Muscle of arm (tissue), 12 donors: ENCODE measurements around the gene TMEM229B. TPM values are rescaled to one million over a fixed set of nuclear protein-coding genes. Genes with fewer than 3 reads are reported as not detected.

ENCODE experiments used
- DNase-seq: peaks from one replicate; pipeline ENCODE4 v3.0.0-alpha.2; 2013
- polyA plus RNA-seq, 12 donors: library from polyadenylated mRNA; unstranded; fragments of 120-200 nt; gene quantifications; one replicate each; pipeline ENCODE4 v1.2.1, GENCODE V29; 2013; ENCODE audit not compliant: insufficient read length in 12 of 12

The TMEM229B gene
- polyA plus RNA-seq, 12 donors: 0.19 to 0.94 (median 0.35) TPM; not detected in 2

GRCh38 chr14:67423424-67423823 lies 65.1 kb downstream of the TMEM229B start:
- DNase-seq: no peak

GRCh38 chr14:67421356-67422224 lies 66.9 kb downstream of the TMEM229B start:
- no peak for DNase-seq

Other genes starting within 250 kb of the TMEM229B start
- 10 to 100 TPM in 11 of 12 donors, not detected in 1; 13.0 to 17.8 (median 15.1) TPM for gene PALS1, start 247.3 kb downstream of the TMEM229B start, polyA plus RNA-seq
- 100 to 1,000 TPM in 1 of 12 donors, 10 to 100 TPM in 10, not detected in 1; 48.4 to 106 (median 81.6) TPM for gene ATP6V1D, start 128.9 kb downstream of the TMEM229B start, polyA plus RNA-seq
- 100 to 1,000 TPM in 4 of 12 donors, 10 to 100 TPM in 8; 49.3 to 106 (median 93.3) TPM for gene EIF2S1, start 128.4 kb downstream of the TMEM229B start, polyA plus RNA-seq
- gene PLEK2, start 76.6 kb downstream of the TMEM229B start, polyA plus RNA-seq: 1 to 10 TPM in 5 of 12 donors, under 1 TPM in 4, not detected in 3; 0.36 to 8.2 (median 1.1) TPM
- gene PLEKHH1, start 44.6 kb upstream of the TMEM229B start, polyA plus RNA-seq: 10 to 100 TPM in 2 of 12 donors, 1 to 10 TPM in 8, under 1 TPM in 1, not detected in 1; 1.00 to 13.1 (median 1.7) TPM
- gene PIGH, start 111.5 kb upstream of the TMEM229B start, polyA plus RNA-seq: 10 to 100 TPM in 10 of 12 donors, not detected in 2; 12.6 to 18.2 (median 15.7) TPM
- 1 to 10 TPM in 9 of 12 donors, under 1 TPM in 1, not detected in 2; 0.98 to 4.1 (median 2.4) TPM for gene ARG2, start 131.2 kb upstream of the TMEM229B start, polyA plus RNA-seq
- gene VTI1B, start 185.9 kb upstream of the TMEM229B start, polyA plus RNA-seq: 10 to 100 TPM in 11 of 12 donors, not detected in 1; 75.5 to 95.5 (median 83.9) TPM
- gene RDH11, start 207.0 kb upstream of the TMEM229B start, polyA plus RNA-seq: 100 to 1,000 TPM in 1 of 12 donors, 10 to 100 TPM in 11; 38.3 to 391 (median 49.7) TPM
- gene RDH12, start 213.2 kb upstream of the TMEM229B start, polyA plus RNA-seq: 1 to 10 TPM in 3 of 12 donors, under 1 TPM in 7, not detected in 2; 0.32 to 1.5 (median 0.79) TPM